Astrocyte of the hippocampus (primary cell): ENCODE results near the gene CDK10.
"Not testable (repeated sequence)": the region's sequence is repeated elsewhere in the genome, so short reads cannot be mapped to it uniquely, and the experiment has no call there.

ENCODE experiments used
- DNase-seq: peaks from one replicate; pipeline ENCODE4 v3.0.0; 2011; ENCODE audit warnings: low read depth, low spot score

The CDK10 gene

DNA sequence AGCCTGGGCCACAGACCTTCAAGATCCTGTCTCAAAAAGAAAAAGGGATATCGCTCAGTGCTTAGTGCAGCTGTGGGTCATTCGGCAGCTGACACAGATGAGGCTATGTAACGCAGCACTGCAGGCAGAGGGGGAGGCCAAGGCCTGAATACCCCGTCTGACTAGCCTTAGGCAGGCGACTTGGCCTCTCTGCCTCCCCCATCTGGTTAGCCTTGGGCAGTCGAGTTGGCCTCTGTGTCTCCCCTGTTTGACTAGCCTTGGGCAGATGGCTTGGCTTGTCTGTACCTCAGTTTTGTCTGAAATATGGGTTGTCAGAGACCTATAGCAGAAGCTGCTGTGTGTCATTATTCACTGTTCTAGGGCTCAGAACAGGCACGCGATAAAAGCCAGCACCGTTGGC, 18.9 kb upstream of the CDK10 start:
- no peak for DNase-seq

DNA sequence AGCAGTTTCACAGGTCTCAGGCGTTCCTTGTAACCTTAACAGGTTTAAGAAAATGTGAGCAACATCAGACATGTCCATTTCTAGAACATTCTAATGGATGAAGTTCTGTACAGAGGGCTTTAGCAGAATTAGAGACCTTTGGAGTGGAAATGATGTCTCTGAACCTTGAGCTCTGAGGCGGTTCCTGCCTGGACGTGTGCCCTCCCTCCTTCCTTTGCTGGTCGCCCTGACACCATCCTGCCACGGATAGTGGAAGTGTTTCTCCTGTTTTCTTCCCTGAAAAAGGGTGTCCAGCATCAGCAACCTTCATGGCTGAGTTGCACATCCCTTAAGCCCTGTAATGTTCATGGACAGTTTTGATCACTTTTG, 17.7 kb upstream of the CDK10 start:
- DNase-seq, result no peak

DNA sequence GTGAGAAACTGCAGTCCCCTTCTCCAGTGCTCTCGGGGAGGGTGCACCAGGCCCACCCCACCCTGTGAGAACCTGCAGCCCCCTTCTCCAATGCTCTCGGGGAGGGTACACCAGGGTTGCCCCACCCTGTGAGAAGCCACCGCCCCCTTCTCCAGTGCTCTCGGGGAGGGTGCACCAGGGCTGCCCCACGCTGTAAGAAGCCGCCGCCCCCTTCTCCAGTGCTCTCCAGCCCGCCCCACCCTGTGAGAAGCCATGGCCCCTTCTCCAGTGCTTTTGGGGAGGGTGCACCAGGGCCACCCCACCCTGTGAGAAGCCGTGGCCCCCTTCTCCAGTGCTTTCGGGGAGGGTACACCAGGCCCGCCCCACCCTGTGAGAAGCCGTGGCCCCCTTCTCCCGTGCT, 16.7 kb upstream of the CDK10 start:
- no peak for DNase-seq

- DNase-seq, result no peak
Measured at GRCh38 chr16:89670496-89671431, 15.7 kb upstream of the CDK10 start.

- DNase-seq, result not testable (repeated sequence)
Measured at GRCh38 chr16:89671565-89671964, 14.9 kb upstream of the CDK10 start.

DNA sequence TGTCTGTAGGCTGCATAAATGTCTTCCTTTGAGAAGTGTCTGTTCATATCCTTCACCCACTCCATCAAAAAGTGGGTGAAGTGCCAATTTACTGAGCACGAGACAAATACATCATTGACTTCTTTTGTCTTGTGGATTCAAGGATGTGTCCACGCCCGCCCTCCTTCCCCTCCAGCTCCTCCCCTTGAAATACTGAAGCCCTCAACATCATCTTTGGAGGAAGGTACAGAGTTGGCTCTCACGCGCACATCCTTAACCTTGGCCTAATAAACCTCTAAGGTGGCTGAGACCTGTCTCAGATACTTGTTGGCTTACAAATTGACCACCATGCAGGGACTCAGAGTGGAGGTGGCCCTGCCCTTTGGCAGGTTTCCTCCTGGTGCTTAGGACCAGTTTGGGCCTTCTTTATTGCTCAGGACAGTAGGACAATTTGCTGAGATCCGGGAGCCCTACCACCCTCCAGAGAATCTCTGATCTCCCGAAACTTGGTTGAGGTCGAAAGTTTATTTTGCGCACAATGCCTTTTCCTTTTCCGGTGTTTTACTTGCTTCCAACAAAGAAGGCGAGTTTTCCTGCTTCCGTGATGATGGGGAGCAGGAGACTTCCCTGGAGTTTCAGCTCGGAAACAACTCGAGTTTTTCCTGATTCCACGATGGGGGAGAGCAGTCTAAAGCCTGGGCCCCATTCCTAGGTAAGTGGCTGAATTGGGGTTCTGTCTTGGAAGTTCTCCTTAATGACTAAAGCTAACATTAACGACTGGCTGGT, 14.1 kb upstream of the CDK10 start:
- DNase-seq, result no peak

- DNase-seq, result no peak
Measured at GRCh38 chr16:89678258-89678657, 8.2 kb upstream of the CDK10 start.

DNA sequence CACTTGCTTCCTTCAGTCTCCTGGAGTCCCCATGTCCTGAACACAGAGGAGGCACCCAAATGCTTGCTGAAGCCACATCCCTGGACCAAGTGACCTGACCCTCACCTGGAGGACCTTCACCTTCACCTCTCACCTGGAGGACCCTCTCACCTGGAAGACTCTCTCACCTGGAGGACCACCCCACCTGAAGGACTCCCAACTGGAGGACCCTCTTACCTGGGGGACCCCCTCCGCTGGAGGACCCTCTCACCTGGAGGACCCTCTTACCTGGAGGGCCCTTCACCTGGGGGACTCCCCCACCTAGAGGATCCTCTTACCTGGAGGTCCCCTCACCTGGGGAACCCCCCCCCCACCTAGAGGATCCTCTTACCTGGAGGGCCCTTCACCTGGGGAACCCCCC, 573 bp upstream of the CDK10 start:
- DNase-seq, result no peak

GRCh38 chr16:89687092-89687940, 827 bp downstream of the CDK10 start:
- peak; percentile 62 for DNase-seq

DNA sequence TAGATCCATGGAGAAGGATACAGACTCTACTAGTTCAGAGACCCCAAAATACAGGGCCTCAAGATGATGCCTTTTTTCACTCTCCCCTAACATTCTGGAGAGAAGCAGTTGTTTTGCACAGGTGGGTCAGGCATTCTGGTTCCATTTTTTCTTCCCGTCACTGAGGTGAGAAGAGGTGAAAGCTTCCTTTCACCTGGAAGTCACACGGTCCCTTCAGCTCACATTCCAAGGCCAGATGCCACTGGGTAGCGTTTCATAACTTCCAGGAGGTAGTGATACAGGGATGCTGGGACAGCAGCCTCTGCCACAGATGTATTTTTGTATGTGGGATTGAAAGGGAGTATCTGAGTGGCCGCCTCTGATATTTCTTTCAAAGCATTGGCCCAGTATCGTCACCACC, 1.9 kb downstream of the CDK10 start:
- no peak for DNase-seq

GRCh38 chr16:89689142-89689541, 2.7 kb downstream of the CDK10 start:
- no peak for DNase-seq

DNA sequence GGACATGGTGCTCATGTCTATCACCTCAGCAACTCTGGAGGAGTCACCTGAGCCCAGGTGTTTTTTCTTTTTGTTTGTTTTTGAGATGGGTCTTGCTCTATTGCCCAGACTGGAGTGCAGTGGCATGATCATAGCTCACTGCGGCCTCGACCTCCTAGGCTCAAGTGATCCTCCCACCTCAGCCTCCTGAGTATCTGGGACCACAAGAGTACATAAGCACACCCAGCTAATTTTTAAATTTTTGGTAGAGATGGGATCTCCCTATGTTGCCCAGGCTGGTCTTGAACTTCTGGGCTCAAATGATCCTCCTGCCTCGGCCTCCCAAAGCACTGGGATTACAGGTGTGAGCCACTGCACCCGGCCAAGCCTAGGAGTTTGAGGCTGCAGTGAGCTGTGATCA, 3.1 kb downstream of the CDK10 start:
- DNase-seq, result not testable (repeated sequence)

- DNase-seq, result no peak
Measured at GRCh38 chr16:89690392-89690901, 4.0 kb downstream of the CDK10 start.

GRCh38 chr16:89691231-89691985, 4.9 kb downstream of the CDK10 start:
- no peak for DNase-seq

- DNase-seq, result no peak
Measured at GRCh38 chr16:89691986-89692569, 5.6 kb downstream of the CDK10 start.

- DNase-seq, result no peak
Measured at GRCh38 chr16:89693289-89693731, 6.8 kb downstream of the CDK10 start.

- no peak for DNase-seq
Measured at GRCh38 chr16:89693931-89694783, 7.7 kb downstream of the CDK10 start.

DNA sequence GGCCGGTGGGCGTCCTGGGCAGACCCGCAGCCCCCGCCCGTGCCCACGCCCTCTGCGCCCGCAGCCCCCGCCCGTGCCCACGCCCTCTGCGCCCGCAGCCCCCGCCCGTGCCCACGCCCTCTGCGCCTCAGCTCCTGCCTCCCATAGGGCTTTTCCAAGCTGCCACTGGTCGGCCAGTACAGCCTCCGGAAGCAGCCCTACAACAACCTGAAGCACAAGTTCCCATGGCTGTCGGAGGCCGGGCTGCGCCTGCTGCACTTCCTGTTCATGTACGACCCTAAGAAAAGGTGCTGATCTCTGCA, 8.2 kb downstream of the CDK10 start:
- DNase-seq, result not testable (repeated sequence)

DNA sequence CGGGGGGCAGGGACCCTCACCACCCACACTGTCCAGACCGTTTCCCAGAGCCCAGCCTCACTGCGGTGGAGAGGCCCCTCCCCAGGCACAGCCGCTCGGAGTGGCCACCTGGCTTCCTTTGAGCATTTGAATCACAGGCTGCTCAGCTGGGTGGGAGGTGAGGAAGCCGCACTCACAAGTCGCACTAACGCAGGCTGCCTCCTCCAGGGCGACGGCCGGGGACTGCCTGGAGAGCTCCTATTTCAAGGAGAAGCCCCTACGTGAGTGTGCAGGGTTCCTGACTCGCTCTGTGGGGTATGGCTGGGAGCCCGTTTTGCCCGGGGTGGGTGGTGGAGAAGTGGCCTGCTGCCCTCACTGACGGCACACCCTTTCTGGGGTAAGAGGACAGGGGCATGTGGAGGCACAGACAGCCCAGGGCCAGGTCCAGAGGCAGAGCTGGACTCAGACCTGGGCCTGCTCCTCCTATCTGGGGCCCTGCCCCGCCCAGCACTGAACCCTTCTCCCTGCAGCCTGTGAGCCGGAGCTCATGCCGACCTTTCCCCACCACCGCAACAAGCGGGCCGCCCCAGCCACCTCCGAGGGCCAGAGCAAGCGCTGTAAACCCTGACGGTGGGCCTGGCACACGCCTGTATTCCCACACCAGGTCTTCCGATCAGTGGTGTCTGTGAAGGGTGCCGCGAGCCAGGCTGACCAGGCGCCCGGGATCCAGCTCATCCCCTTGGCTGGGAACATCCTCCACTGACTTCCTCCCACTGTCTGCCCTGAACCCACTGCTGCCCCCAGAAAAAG, 8.8 kb downstream of the CDK10 start:
- DNase-seq, result no peak
